PC-3 (cell line): ENCODE measurements around the gene ZNF700. TPM values are rescaled to one million over a fixed set of nuclear protein-coding genes. Genes with fewer than 3 reads are reported as not detected.
"Not testable (repeated sequence)": the region's sequence is repeated elsewhere in the genome, so short reads cannot be mapped to it uniquely, and the experiment has no call there.

Experiments used
- ATAC-seq: fragments of 200-7000 bp; cut with Tn5 transposase; 2 replicates; pipeline ENCODE4 v1.9.1; 2020; ENCODE audit warnings: mild to moderate bottlenecking, moderate library complexity
- BruUV-seq: library from RNA; stranded (reverse); fragments of 400-500 nt; replicated peaks from 2 replicates; lab custom pipeline; 2021; lab: Mats Ljungman, UMichigan
- CTCF ChIA-PET: fragments of 300-600 bp; sonication (Branson Sonifier 250); formaldehyde crosslinking; loops from one replicate; lab custom pipeline; 2022; ENCODE audit warnings: antibody characterized with exemption; lab: Charles Lee
- POLR2A ChIA-PET: fragments of 300-600 bp; sonication (Branson Sonifier 250); formaldehyde crosslinking; loops from one replicate; lab custom pipeline; 2022; ENCODE audit warnings: antibody characterized with exemption; ENCODE audit not compliant: unreplicated experiment; lab: Charles Lee
- DNase-seq: peaks from one replicate; pipeline ENCODE4 v3.0.0-alpha.2; 2015
- H2AFZ ChIP-seq: fragments of 300-600 bp; sonication (generic); 2 replicates; pipeline ENCODE4 v1.6.0; 2016; ENCODE audit warnings: antibody characterized with exemption, low read length
- H3F3A ChIP-seq: fragments of 300-600 bp; sonication (generic); one replicate; pipeline ENCODE4 v1.6.0; 2017; ENCODE audit warnings: antibody characterized with exemption, low read length, control low read depth, mild to moderate bottlenecking; ENCODE audit not compliant: unreplicated experiment
- H3K27ac ChIP-seq: fragments of 300-600 bp; sonication (generic); 2 replicates; pipeline ENCODE4 v1.5.1; 2016; ENCODE audit warnings: mild to moderate bottlenecking, low read length
- H3K27me3 ChIP-seq: fragments of 300-600 bp; sonication (generic); 2 replicates; pipeline ENCODE4 v1.6.1; 2016; ENCODE audit warnings: low read length, mixed read lengths
- H3K36me3 ChIP-seq: fragments of 300-600 bp; sonication (generic); 2 replicates; pipeline ENCODE4 v1.6.1; 2016; ENCODE audit warnings: low read depth, mixed run types, low read length, mixed read lengths
- H3K4me1 ChIP-seq: fragments of 300-600 bp; sonication (generic); 2 replicates; pipeline ENCODE4 v1.5.1; 2016; ENCODE audit warnings: low read length; ENCODE audit not compliant: insufficient read depth
- H3K4me2 ChIP-seq: fragments of 300-600 bp; sonication (generic); 2 replicates; pipeline ENCODE4 v1.6.0; 2016; ENCODE audit warnings: low read length
- H3K4me3 ChIP-seq: fragments of 300-600 bp; sonication (generic); 2 replicates; pipeline ENCODE4 v1.5.1; 2016; ENCODE audit warnings: mild to moderate bottlenecking, low read length, mixed read lengths
- H3K79me2 ChIP-seq: fragments of 300-600 bp; sonication (generic); 2 replicates; pipeline ENCODE4 v1.6.1; 2017; ENCODE audit warnings: low read length, mixed read lengths
- H3K9ac ChIP-seq: fragments of 300-600 bp; sonication (generic); 2 replicates; pipeline ENCODE4 v1.6.0; 2016; ENCODE audit warnings: mild to moderate bottlenecking, low read length
- H3K9me2 ChIP-seq: fragments of 300-600 bp; sonication (generic); replicated peaks from 2 replicates; pipeline ENCODE4 v1.6.1; 2016; ENCODE audit warnings: mixed run types, low read length, mixed read lengths
- H3K9me3 ChIP-seq: fragments of 300-600 bp; sonication (generic); 2 replicates; pipeline ENCODE4 v1.6.1; 2016; ENCODE audit warnings: low read length, mixed read lengths
- H4K20me1 ChIP-seq: fragments of 300-600 bp; sonication (generic); 2 replicates; pipeline ENCODE4 v1.6.1; 2016; ENCODE audit warnings: low read length, mixed read lengths
- EZH2 ChIP-seq: fragments of 300-600 bp; sonication (generic); IDR thresholded peaks from one replicate; pipeline ENCODE4 v1.6.1; 2017; ENCODE audit warnings: antibody characterized with exemption, mild to moderate bottlenecking, low read length; ENCODE audit not compliant: unreplicated experiment
- EZH2phosphoT487 ChIP-seq: fragments of 300-600 bp; sonication (generic); IDR thresholded peaks from 2 replicates; pipeline ENCODE4 v1.6.1; 2018; ENCODE audit warnings: mild to moderate bottlenecking, antibody characterized with exemption, low read length, borderline replicate concordance
- intact Hi-C: fragments of 100-400 bp; cut with micrococcal nuclease; formaldehyde crosslinking; loops from 2 replicates; pipeline ENCODE4 v1.9.0; 2023
- total RNA-seq: library from RNA; depleted of rRNA; stranded (reverse); fragments of >200 nt; gene quantifications from 2 replicates; pipeline ENCODE4 v1.2.3, GENCODE V29; 2014
- TF ChIP-seq, protein P1 (sequence below): fragments of 300-600 bp; sonication (generic); conservative IDR thresholded peaks from 2 replicates; pipeline ENCODE4 v1.5.1; 2017; ENCODE audit warnings: antibody characterized with exemption, low read depth, mild to moderate bottlenecking, low read length

The ZNF700 gene
- total RNA-seq, 1 experiment from 2014 or later: 9.5 TPM

DNA sequence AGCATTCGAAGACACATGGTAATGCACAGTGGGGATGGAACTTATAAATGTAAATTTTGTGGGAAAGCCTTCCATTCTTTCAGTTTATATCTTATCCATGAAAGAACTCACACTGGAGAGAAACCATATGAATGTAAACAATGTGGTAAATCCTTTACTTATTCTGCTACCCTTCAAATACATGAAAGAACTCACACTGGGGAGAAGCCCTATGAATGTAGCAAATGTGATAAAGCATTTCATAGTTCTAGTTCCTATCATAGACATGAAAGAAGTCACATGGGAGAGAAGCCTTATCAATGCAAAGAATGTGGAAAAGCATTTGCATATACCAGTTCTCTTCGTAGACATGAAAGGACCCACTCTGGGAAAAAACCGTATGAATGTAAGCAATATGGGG, 23.7 kb downstream of the ZNF700 start:
- intact Hi-C loops: no loop called here
- ChIA-PET POLR2A (no interaction called here), CTCF (no interaction called here)
- peaks cover 95% of the 10 kb centered on the region for H3K9me3 ChIP-seq
- peaks cover 3% of the 10 kb centered on the region; the same call in 1 of the 2 replicates for H3K79me2 ChIP-seq
- no peak overlapping the region for H2AFZ ChIP-seq
- ATAC-seq: no peak
- H3K9me2 ChIP-seq: no peaks in the 10 kb centered on the region
- H3K4me1 ChIP-seq: no peaks in the 10 kb centered on the region
- no peaks in the 10 kb centered on the region for H4K20me1 ChIP-seq
- no peak overlapping the region for H3K4me2 ChIP-seq
- no peaks in the 10 kb centered on the region for H3F3A ChIP-seq
- H3K36me3 ChIP-seq: peaks cover 94% of the 10 kb centered on the region
- DNase-seq: no peak
- H3K27ac ChIP-seq: no peak overlapping the region
- H3K9ac ChIP-seq: no peak overlapping the region
- TF ChIP-seq, protein P1, sequence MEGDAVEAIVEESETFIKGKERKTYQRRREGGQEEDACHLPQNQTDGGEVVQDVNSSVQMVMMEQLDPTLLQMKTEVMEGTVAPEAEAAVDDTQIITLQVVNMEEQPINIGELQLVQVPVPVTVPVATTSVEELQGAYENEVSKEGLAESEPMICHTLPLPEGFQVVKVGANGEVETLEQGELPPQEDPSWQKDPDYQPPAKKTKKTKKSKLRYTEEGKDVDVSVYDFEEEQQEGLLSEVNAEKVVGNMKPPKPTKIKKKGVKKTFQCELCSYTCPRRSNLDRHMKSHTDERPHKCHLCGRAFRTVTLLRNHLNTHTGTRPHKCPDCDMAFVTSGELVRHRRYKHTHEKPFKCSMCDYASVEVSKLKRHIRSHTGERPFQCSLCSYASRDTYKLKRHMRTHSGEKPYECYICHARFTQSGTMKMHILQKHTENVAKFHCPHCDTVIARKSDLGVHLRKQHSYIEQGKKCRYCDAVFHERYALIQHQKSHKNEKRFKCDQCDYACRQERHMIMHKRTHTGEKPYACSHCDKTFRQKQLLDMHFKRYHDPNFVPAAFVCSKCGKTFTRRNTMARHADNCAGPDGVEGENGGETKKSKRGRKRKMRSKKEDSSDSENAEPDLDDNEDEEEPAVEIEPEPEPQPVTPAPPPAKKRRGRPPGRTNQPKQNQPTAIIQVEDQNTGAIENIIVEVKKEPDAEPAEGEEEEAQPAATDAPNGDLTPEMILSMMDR: no peak
- TF ChIP-seq EZH2phosphoT487: no peak
- no peak for TF ChIP-seq EZH2
- no peaks in the 10 kb centered on the region for H3K27me3 ChIP-seq
- H3K4me3 ChIP-seq: peak overlapping the region; percentile 10; the same call in 1 of the 2 replicates
- no TSS peak for BruUV-seq

DNA sequence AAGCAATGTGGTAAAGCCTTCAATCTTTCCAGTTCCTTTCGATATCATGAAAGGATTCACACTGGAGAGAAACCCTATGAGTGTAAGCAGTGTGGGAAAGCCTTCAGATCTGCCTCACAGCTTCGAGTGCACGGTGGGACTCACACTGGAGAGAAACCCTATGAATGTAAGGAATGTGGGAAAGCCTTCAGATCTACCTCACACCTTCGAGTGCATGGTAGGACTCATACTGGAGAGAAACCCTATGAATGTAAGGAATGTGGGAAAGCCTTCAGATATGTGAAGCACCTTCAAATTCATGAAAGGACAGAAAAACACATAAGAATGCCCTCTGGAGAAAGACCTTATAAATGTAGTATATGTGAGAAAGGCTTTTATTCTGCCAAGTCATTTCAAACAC, 24.3 kb downstream of the ZNF700 start:
- DNase-seq: no peak
- H2AFZ ChIP-seq: no peak overlapping the region
- ATAC-seq: no peak
- H3K4me1 ChIP-seq: no peaks in the 10 kb centered on the region
- ChIA-PET POLR2A (no interaction called here), CTCF (no interaction called here)
- H3K79me2 ChIP-seq: no peaks in the 10 kb centered on the region; the same call in 1 of the 2 replicates
- H3K27ac ChIP-seq: no peak overlapping the region
- H3F3A ChIP-seq: no peaks in the 10 kb centered on the region
- no peaks in the 10 kb centered on the region for H4K20me1 ChIP-seq
- no peaks in the 10 kb centered on the region for H3K27me3 ChIP-seq
- peaks cover 95% of the 10 kb centered on the region for H3K9me3 ChIP-seq
- H3K9me2 ChIP-seq: no peaks in the 10 kb centered on the region
- no peak overlapping the region for H3K4me2 ChIP-seq
- intact Hi-C loops: no loop called here
- peak overlapping the region; percentile 10; the same call in 1 of the 2 replicates for H3K4me3 ChIP-seq
- TSS peak; percentile 2 for BruUV-seq
- no peak for TF ChIP-seq EZH2phosphoT487
- H3K9ac ChIP-seq: no peak overlapping the region
- H3K36me3 ChIP-seq: peaks cover 88% of the 10 kb centered on the region

DNA sequence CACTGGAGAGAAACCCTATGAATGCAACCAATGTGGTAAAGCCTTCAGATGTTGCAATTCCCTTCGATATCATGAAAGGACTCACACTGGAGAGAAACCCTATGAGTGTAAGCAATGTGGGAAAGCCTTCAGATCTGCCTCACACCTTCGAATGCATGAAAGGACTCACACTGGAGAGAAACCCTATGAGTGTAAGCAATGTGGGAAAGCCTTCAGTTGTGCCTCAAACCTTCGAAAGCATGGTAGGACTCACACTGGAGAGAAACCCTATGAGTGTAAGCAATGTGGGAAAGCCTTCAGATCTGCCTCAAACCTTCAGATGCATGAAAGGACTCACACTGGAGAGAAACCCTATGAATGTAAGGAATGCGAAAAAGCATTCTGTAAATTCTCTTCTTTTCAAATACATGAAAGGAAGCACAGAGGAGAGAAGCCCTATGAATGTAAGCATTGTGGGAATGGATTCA, 24.7 kb downstream of the ZNF700 start:
- H3F3A ChIP-seq, CTCF ChIA-PET, H3K79me2 ChIP-seq, H3K9ac ChIP-seq, H2AFZ ChIP-seq, ATAC-seq, H3K4me2 ChIP-seq, BruUV-seq, H3K9me2 ChIP-seq, DNase-seq, H3K4me1 ChIP-seq, POLR2A ChIA-PET, intact Hi-C loops, H4K20me1 ChIP-seq, H3K27me3 ChIP-seq, H3K27ac ChIP-seq: not testable (repeated sequence)
- H3K9me3 ChIP-seq: peaks cover 93% of the 10 kb centered on the region
- H3K4me3 ChIP-seq: peak overlapping the region; percentile 10; the same call in 1 of the 2 replicates
- peaks cover 84% of the 10 kb centered on the region for H3K36me3 ChIP-seq

DNA sequence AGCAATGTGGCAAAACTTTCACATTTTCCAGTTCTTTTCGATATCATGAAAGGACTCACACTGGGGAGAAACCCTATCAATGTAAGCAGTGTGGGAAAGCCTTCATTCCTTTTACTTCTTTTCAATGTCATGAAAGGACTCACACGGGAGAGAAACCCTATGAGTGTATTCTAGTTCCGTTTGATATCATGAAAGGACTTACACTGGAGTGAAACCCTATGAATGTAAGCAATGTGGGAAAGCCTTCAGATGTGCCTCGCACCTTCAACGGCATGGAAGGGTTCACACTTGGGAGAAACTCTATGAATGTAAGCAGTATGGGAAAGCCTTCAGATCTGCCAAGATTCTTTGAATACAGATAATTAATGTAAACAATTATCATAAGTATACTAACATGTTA, 25.4 kb downstream of the ZNF700 start:
- H3K9me3 ChIP-seq: peaks cover 90% of the 10 kb centered on the region
- H3K9me2 ChIP-seq: no peaks in the 10 kb centered on the region
- no peak overlapping the region for H3K27ac ChIP-seq
- BruUV-seq: no TSS peak
- no peaks in the 10 kb centered on the region for H4K20me1 ChIP-seq
- H2AFZ ChIP-seq: no peak overlapping the region
- H3K9ac ChIP-seq: no peak overlapping the region
- H3K4me2 ChIP-seq: no peak overlapping the region
- no peak for ATAC-seq
- ChIA-PET POLR2A (no interaction called here), CTCF (no interaction called here)
- H3K79me2 ChIP-seq: no peaks in the 10 kb centered on the region; the same call in 1 of the 2 replicates
- no peaks in the 10 kb centered on the region for H3K4me1 ChIP-seq
- peak overlapping the region; percentile 10; the same call in 1 of the 2 replicates for H3K4me3 ChIP-seq
- TF ChIP-seq EZH2 (no peak), EZH2phosphoT487 (no peak)
- TF ChIP-seq, protein P1: no peak
- intact Hi-C loops: no loop called here
- no peaks in the 10 kb centered on the region for H3K27me3 ChIP-seq
- H3F3A ChIP-seq: no peaks in the 10 kb centered on the region
- H3K36me3 ChIP-seq: peaks cover 77% of the 10 kb centered on the region
- no peak for DNase-seq
